Panc1 (cell line): ENCODE measurements around the gene MPP3.

Experiments
- CTCF ChIP-seq: fragments of 450-650 bp; IDR thresholded peaks from 2 replicates; pipeline ENCODE4 v1.5.1; 2017; ENCODE audit warnings: mild to moderate bottlenecking
- TCF7L2 ChIP-seq: IDR thresholded peaks from 2 replicates; pipeline ENCODE4 v1.6.1; 2011; ENCODE audit warnings: mild to moderate bottlenecking, low read depth, low read length, inconsistent platforms
- TF ChIP-seq, protein P1 (sequence below), 2 experiments: IDR thresholded peaks; 2 replicates each; pipeline ENCODE4 v1.6.1; 2011 to 2012; ENCODE audit warnings: low read depth in 2 of 2, control low read depth in 1 of 2, low read length in 1 of 2, mild to moderate bottlenecking in 1 of 2, moderate library complexity in 1 of 2; ENCODE audit not compliant: insufficient read depth in 1 of 2

GRCh38 chr17:43875476-43876147 lies 42.7 kb upstream of the MPP3 start:
- TF ChIP-seq CTCF (no peak), TCF7L2 (no peak)
- TF ChIP-seq, protein P1, sequence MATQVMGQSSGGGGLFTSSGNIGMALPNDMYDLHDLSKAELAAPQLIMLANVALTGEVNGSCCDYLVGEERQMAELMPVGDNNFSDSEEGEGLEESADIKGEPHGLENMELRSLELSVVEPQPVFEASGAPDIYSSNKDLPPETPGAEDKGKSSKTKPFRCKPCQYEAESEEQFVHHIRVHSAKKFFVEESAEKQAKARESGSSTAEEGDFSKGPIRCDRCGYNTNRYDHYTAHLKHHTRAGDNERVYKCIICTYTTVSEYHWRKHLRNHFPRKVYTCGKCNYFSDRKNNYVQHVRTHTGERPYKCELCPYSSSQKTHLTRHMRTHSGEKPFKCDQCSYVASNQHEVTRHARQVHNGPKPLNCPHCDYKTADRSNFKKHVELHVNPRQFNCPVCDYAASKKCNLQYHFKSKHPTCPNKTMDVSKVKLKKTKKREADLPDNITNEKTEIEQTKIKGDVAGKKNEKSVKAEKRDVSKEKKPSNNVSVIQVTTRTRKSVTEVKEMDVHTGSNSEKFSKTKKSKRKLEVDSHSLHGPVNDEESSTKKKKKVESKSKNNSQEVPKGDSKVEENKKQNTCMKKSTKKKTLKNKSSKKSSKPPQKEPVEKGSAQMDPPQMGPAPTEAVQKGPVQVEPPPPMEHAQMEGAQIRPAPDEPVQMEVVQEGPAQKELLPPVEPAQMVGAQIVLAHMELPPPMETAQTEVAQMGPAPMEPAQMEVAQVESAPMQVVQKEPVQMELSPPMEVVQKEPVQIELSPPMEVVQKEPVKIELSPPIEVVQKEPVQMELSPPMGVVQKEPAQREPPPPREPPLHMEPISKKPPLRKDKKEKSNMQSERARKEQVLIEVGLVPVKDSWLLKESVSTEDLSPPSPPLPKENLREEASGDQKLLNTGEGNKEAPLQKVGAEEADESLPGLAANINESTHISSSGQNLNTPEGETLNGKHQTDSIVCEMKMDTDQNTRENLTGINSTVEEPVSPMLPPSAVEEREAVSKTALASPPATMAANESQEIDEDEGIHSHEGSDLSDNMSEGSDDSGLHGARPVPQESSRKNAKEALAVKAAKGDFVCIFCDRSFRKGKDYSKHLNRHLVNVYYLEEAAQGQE (IDR thresholded peaks at IDR 0.05; ENCODE audit: insufficient read depth in 1 of 2, low read depth in 2 of 2, low read length in 1 of 2): no peak
